H1 (cell line): ENCODE data around the gene A3GALT2. TPM values are rescaled to one million over a fixed set of nuclear protein-coding genes. Genes with fewer than 3 reads are reported as not detected.

Source experiments
- CTCF ChIA-PET: fragments of 300-600 bp; sonication (Branson Sonifier 250); formaldehyde crosslinking; loops from one replicate; lab custom pipeline; 2021; ENCODE audit not compliant: partially characterized antibody; lab: Charles Lee
- POLR2A ChIA-PET: fragments of 300-600 bp; sonication (Branson Sonifier 250); formaldehyde crosslinking; loops from one replicate; lab custom pipeline; 2021; ENCODE audit warnings: inconsistent platforms; ENCODE audit not compliant: partially characterized antibody; lab: Charles Lee
- DNase-seq, 2 experiments: peaks; one replicate each; pipeline versions ENCODE4 v3.0.0 to v3.0.0-alpha.2; 2010 to 2022; ENCODE audit warnings: low spot score in 2 of 2, low read depth in 1 of 2, mixed read lengths in 1 of 2
- FAIRE-seq: peaks from 2 replicates; lab custom pipeline; 2011; peaks lifted over from hg19 to GRCh38; lab: Jason Lieb, UNC
- H2AFZ ChIP-seq: 2 replicates; pipeline ENCODE4 v1.8.1; 2012; ENCODE audit warnings: low read length, inconsistent platforms
- H2AK5ac ChIP-seq: 2 replicates; pipeline ENCODE4 v1.6.1; 2013; ENCODE audit warnings: low read depth, low read length
- H2BK120ac ChIP-seq: replicated peaks from 2 replicates; pipeline ENCODE3; 2013; ENCODE audit warnings: low read depth, low read length, inconsistent platforms
- H2BK12ac ChIP-seq: 2 replicates; pipeline ENCODE4 v1.6.1; 2013; ENCODE audit warnings: low read depth, low read length
- H2BK15ac ChIP-seq: 2 replicates; pipeline ENCODE4 v1.6.1; 2013; ENCODE audit warnings: low read length
- H2BK20ac ChIP-seq: 2 replicates; pipeline ENCODE4 v1.6.1; 2013; ENCODE audit warnings: low read length
- H2BK5ac ChIP-seq: 2 replicates; pipeline ENCODE4 v1.6.1; 2013; ENCODE audit warnings: low read depth, low read length
- H3K14ac ChIP-seq: 2 replicates; pipeline ENCODE4 v1.6.1; 2013; ENCODE audit warnings: inconsistent platforms; ENCODE audit not compliant: insufficient read length
- H3K18ac ChIP-seq: 2 replicates; pipeline ENCODE4 v1.6.1; 2013; ENCODE audit warnings: low read length; ENCODE audit errors: extremely low read depth
- H3K23ac ChIP-seq: 2 replicates; pipeline ENCODE4 v1.6.1; 2013; ENCODE audit warnings: inconsistent platforms; ENCODE audit not compliant: insufficient read length
- H3K23me2 ChIP-seq: 2 replicates; pipeline ENCODE4 v1.6.1; 2013; ENCODE audit warnings: low read depth, low read length
- H3K27ac ChIP-seq: 2 replicates; pipeline ENCODE4 v1.6.1; 2011; ENCODE audit warnings: low read depth, low read length, inconsistent platforms
- H3K27me3 ChIP-seq, 4 experiments: replicated peaks in 1 of 4; 1 replicate in 1 of 4; 2 replicates in 3 of 4; pipeline versions ENCODE4 v1.6.1 to v1.8.1; 2011 to 2013; ENCODE audit warnings: low read length in 3 of 4, mild to moderate bottlenecking in 3 of 4, inconsistent platforms in 2 of 4, mixed read lengths in 2 of 4, moderate library complexity in 1 of 4; ENCODE audit not compliant: control insufficient read depth in 3 of 4, insufficient read depth in 3 of 4; ENCODE audit errors: extremely low read depth in 1 of 4
- H3K36me3 ChIP-seq, 4 experiments: 2 replicates each; pipeline versions ENCODE4 v1.6.1 to v1.8.1; 2011 to 2013; ENCODE audit warnings: mild to moderate bottlenecking in 4 of 4, low read length in 3 of 4, moderate library complexity in 2 of 4, control low read depth in 1 of 4, inconsistent platforms in 1 of 4; ENCODE audit not compliant: insufficient read depth in 4 of 4, control insufficient read depth in 2 of 4
- H3K4ac ChIP-seq: replicated peaks from 2 replicates; pipeline ENCODE3; 2013; ENCODE audit warnings: low read length, low read depth, mixed read lengths, inconsistent platforms; ENCODE audit not compliant: insufficient read length
- H3K4me1 ChIP-seq, 4 experiments: replicated peaks in 1 of 4; 1 replicate in 1 of 4; 2 replicates in 3 of 4; pipeline versions ENCODE4 v1.6.1 to v1.8.1; 2011 to 2013; ENCODE audit warnings: low read length in 3 of 4, inconsistent platforms in 2 of 4, mixed read lengths in 1 of 4; ENCODE audit not compliant: insufficient read depth in 4 of 4, control insufficient read depth in 3 of 4
- H3K4me2 ChIP-seq, 2 experiments: 2 replicates each; pipeline versions ENCODE4 v1.6.1 to v1.8.1; 2011 to 2013; ENCODE audit warnings: low read depth in 2 of 2, low read length in 2 of 2, control low read depth in 1 of 2, inconsistent platforms in 1 of 2, mild to moderate bottlenecking in 1 of 2; ENCODE audit not compliant: insufficient read depth in 1 of 2
- H3K4me3 ChIP-seq, 4 experiments: fragments of 200-600, 300-600 bp in 1 of 4; sonication (generic), shearing (Covaris generic), sonication (Bioruptor Twin) in 1 of 4; 2 replicates each; pipeline versions ENCODE4 v1.5.1 to v1.8.1; 2011 to 2016; ENCODE audit warnings: low read length in 4 of 4, low read depth in 3 of 4, control low read depth in 2 of 4, inconsistent platforms in 2 of 4, mild to moderate bottlenecking in 2 of 4, mixed read lengths in 1 of 4, moderate library complexity in 1 of 4; ENCODE audit not compliant: insufficient read depth in 2 of 4; ENCODE audit errors: extremely low read depth in 1 of 4
- H3K56ac ChIP-seq: replicated peaks from 2 replicates; pipeline ENCODE3; 2013; ENCODE audit warnings: low read depth, mild to moderate bottlenecking, mixed read lengths, low read length, inconsistent platforms; ENCODE audit not compliant: insufficient read length
- H3K79me1 ChIP-seq: 2 replicates; pipeline ENCODE4 v1.6.1; 2013; ENCODE audit warnings: low read depth, low read length, control low read depth
- H3K79me2 ChIP-seq, 2 experiments: 2 replicates each; pipeline versions ENCODE4 v1.6.1 to v1.8.1; 2012 to 2013; ENCODE audit warnings: low read length in 2 of 2, mild to moderate bottlenecking in 2 of 2, inconsistent platforms in 1 of 2; ENCODE audit not compliant: insufficient read depth in 2 of 2, control insufficient read depth in 1 of 2
- H3K9ac ChIP-seq, 4 experiments: replicated peaks in 1 of 4; 1 replicate in 1 of 4; 2 replicates in 3 of 4; pipeline versions ENCODE4 v1.6.1 to v1.8.1; 2011 to 2013; ENCODE audit warnings: low read depth in 3 of 4, low read length in 3 of 4, control low read depth in 2 of 4, mild to moderate bottlenecking in 2 of 4, moderate library complexity in 2 of 4, inconsistent platforms in 1 of 4; ENCODE audit errors: extremely low read depth in 1 of 4
- H3K9me3 ChIP-seq, 2 experiments: 2 replicates each; pipeline versions ENCODE4 v1.6.1 to v1.8.1; 2012 to 2013; ENCODE audit warnings: mild to moderate bottlenecking in 2 of 2, moderate library complexity in 2 of 2, control low read depth in 1 of 2, inconsistent platforms in 1 of 2, low read depth in 1 of 2, low read length in 1 of 2, mixed read lengths in 1 of 2; ENCODE audit not compliant: insufficient read depth in 2 of 2
- H4K20me1 ChIP-seq, 2 experiments: replicated peaks in 1 of 2; 2 replicates each; pipeline versions ENCODE3 to v1.8.1; 2011 to 2013; ENCODE audit warnings: inconsistent platforms in 2 of 2, low read length in 2 of 2, mild to moderate bottlenecking in 1 of 2; ENCODE audit not compliant: insufficient read depth in 2 of 2, control insufficient read depth in 1 of 2
- H4K5ac ChIP-seq: 2 replicates; pipeline ENCODE4 v1.6.1; 2013; ENCODE audit warnings: low read length, low read depth, mixed read lengths, inconsistent platforms; ENCODE audit not compliant: insufficient read length
- H4K8ac ChIP-seq: 2 replicates; pipeline ENCODE4 v1.8.0; 2013; ENCODE audit warnings: mild to moderate bottlenecking, moderate library complexity, low read length, inconsistent platforms; ENCODE audit not compliant: insufficient read depth; ENCODE audit errors: extremely low read depth
- H4K91ac ChIP-seq: replicated peaks from 2 replicates; pipeline ENCODE3; 2013; ENCODE audit warnings: low read length, mixed read lengths, inconsistent platforms; ENCODE audit not compliant: insufficient read length
- ASH2L ChIP-seq: fragments of 200-600, 300-600 bp; sonication (generic); IDR thresholded peaks from one replicate; pipeline ENCODE4 v1.7.1; 2017; ENCODE audit warnings: low read length
- BRCA1 ChIP-seq: IDR thresholded peaks from 2 replicates; pipeline ENCODE4 v1.6.1; 2012; ENCODE audit warnings: low read depth, low read length, improper control_type of control experiment
- SP2 ChIP-seq: IDR thresholded peaks from 2 replicates; pipeline ENCODE4 v1.6.1; 2012; ENCODE audit warnings: mild to moderate bottlenecking, low read length, inconsistent platforms
- SRF ChIP-seq: IDR thresholded peaks from 2 replicates; pipeline ENCODE4 v1.6.1; 2011; ENCODE audit warnings: mild to moderate bottlenecking, low read depth, low read length, moderate library complexity
- TCF12 ChIP-seq: IDR thresholded peaks from 2 replicates; pipeline ENCODE4 v1.6.1; 2011; ENCODE audit warnings: low read depth, mild to moderate bottlenecking, low read length
- ZNF274 ChIP-seq: IDR thresholded peaks from 2 replicates; pipeline ENCODE4 v1.7.0; 2012; ENCODE audit warnings: low read length, borderline replicate concordance; ENCODE audit errors: extremely low read depth
- WGBS, 2 experiments: shearing (Covaris generic) in 1 of 2; methylation state at CpG; one replicate each; pipeline versions ENCODE4 v1.1.6 to v1.1.7; 2013 to 2015; ENCODE audit warnings: low lambda C conversion rate in 2 of 2, mixed read lengths in 2 of 2, inconsistent platforms in 1 of 2, low coverage in 1 of 2, missing lambda C conversion rate in 1 of 2; ENCODE audit not compliant: insufficient replicate concordance in 2 of 2, insufficient coverage in 1 of 2, insufficient read length in 1 of 2; ENCODE audit errors: extremely low coverage in 1 of 2, missing lambda C conversion rate in 1 of 2; 5-methylcytosine and 5-hydroxymethylcytosine counted together
- polyA plus RNA-seq, 7 experiments: library from polyadenylated mRNA; depleted of rRNA in 3 of 7; stranded (reverse) in 5 of 7; unstranded in 2 of 7; fragments of >200 nt in 5 of 7; fragments of 200-250 nt in 2 of 7; gene quantifications; 1 replicate in 5 of 7; 2 replicates in 1 of 7; 4 replicates in 1 of 7; pipeline versions ENCODE4 v1.2.1 to v1.2.3, GENCODE V29; 2011 to 2013; ENCODE audit warnings: missing spikeins in 2 of 7, mixed read lengths in 2 of 7
- total RNA-seq: library from RNA; stranded (reverse); fragmentation: NEBNext Ultra II Directional; extraction: Animal tissue kit (Norgen Biotek cat#: 25700); gene quantifications from 2 replicates; pipeline ENCODE4 v1.2.1, GENCODE V29; 2021
- TF ChIP-seq, protein P1 (sequence below): IDR thresholded peaks from 2 replicates; pipeline ENCODE4 v1.6.1; 2012; ENCODE audit warnings: low read length, inconsistent platforms

A3GALT2 gene
- total and polyA plus RNA-seq, 2 of the 8 experiments (the other 6 are each of a cell fraction or from before 2014, with no cell fraction given) = not detected

DNA sequence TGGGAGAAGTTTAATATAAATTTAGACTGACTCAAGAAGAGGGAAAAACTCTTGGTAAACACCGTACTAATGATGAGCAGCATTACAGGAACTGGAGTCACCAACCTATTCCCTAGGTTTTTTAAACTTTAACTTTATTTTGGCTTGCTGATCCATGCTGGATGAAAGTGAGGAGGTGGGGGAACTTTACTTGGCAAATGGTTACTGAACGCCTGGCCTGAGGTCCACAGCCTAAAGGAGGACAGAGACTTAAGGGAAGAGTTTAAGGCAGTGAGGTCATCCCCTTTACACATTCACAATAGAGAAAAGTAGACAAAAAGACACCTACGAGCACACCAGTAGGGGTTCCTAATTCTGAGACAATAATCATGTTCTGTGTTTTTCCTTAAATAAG lies 25.6 kb upstream of the A3GALT2 start:
- Histone ChIP-seq H3K27ac (no peak overlapping the region), H3K4me3 (no peak overlapping the region; a peak in 1 of 8 replicates)
- WGBS, 2 experiments = 79% methylated on average over 3 of the region's 3 CpGs; no CpG with 5 or more reads in 1 of the 2 experiments

More for the DNA sequence above, 25.6 kb upstream of the A3GALT2 start:
- Histone ChIP-seq H2BK12ac (no peak overlapping the region), H3K27me3 (peaks cover 32 to 53% (median 47%) of the 10 kb centered on the region in 4 experiments), H2BK5ac (no peak overlapping the region), H3K23ac (no peak overlapping the region), H2BK120ac (no peak overlapping the region), H3K36me3 (no peaks in the 10 kb centered on the region), H4K91ac (no peak overlapping the region), H4K5ac (no peak overlapping the region), H3K56ac (no peak overlapping the region), H3K14ac (no peak overlapping the region), H3K4ac (no peak overlapping the region), H3K23me2 (peaks cover 8% of the 10 kb centered on the region), H3K4me2 (no peak overlapping the region), H2BK15ac (no peak overlapping the region), H4K20me1 (peaks cover 5 to 22% of the 10 kb centered on the region in 2 experiments), H3K4me1 (peaks cover 9 to 44% (median 18%) of the 10 kb centered on the region in 4 experiments), H3K9ac (no peak overlapping the region), H3K79me2 (no peaks in the 10 kb centered on the region), H2AFZ (no peak overlapping the region), H3K79me1 (no peaks in the 10 kb centered on the region), H4K8ac (no peak overlapping the region), H3K18ac (no peak overlapping the region), H2BK20ac (no peak overlapping the region), H2AK5ac (no peak overlapping the region), H3K9me3 (no peaks in the 10 kb centered on the region)
- no peak for TF ChIP-seq SP2
- TF ChIP-seq, protein P1, sequence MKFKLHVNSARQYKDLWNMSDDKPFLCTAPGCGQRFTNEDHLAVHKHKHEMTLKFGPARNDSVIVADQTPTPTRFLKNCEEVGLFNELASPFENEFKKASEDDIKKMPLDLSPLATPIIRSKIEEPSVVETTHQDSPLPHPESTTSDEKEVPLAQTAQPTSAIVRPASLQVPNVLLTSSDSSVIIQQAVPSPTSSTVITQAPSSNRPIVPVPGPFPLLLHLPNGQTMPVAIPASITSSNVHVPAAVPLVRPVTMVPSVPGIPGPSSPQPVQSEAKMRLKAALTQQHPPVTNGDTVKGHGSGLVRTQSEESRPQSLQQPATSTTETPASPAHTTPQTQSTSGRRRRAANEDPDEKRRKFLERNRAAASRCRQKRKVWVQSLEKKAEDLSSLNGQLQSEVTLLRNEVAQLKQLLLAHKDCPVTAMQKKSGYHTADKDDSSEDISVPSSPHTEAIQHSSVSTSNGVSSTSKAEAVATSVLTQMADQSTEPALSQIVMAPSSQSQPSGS = no peak
- TF ChIP-seq ZNF274 = no peak
- TF ChIP-seq ASH2L = no peak
- no peak for TF ChIP-seq SRF
- no peak for TF ChIP-seq BRCA1
- no peak for TF ChIP-seq TCF12
- FAIRE-seq (no peak), DNase-seq (no peak)
- CTCF ChIA-PET = interaction anchor here (2.4 kb wide), 1 partner anchor 13 kb away, joined by 6 read pairs; no protein-coding TSS in a partner anchor
- POLR2A ChIA-PET = interaction anchor here (1.3 kb wide), 1 partner anchor 8 kb away, joined by 3 read pairs; no protein-coding TSS in a partner anchor
